LNCaP clone FGC (cell line): Measurements from ENCODE around the gene CNIH3.

ENCODE experiments used
- DNase-seq: peaks from one replicate; pipeline ENCODE4 v3.0.0-alpha.2; 2011; ENCODE audit warnings: low read depth
- H3K4me3 ChIP-seq: 2 replicates; pipeline ENCODE4 v1.5.1; 2011; ENCODE audit warnings: mild to moderate bottlenecking, low read depth, low read length, control low read depth
- TF ChIP-seq, protein P1 (sequence below): IDR thresholded peaks from 2 replicates; pipeline ENCODE4 v1.5.1; 2012; ENCODE audit warnings: mild to moderate bottlenecking; ENCODE audit not compliant: control insufficient read depth, insufficient read depth; ENCODE audit errors: extremely low read depth

Gene CNIH3

DNA sequence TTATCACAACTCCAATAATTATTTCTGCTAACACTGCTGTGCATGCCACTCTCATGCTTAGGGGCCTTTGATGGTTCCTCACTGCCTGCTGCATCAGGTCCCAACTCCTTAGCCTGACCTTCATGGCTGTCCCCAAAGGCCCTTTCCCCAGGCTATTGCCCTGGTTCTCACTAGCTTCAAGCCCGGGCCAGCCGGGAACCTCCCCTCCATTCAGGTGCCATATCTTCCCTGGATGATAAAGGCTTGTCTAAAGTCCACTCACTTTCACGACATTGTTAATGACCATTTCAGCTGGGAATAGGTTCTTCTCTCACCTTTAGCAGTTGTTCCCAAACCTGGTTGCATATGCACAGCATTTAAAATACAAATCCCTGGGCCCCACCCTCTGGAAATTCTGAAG lies 95.8 kb downstream of the CNIH3 start:
- TF ChIP-seq, protein P1, sequence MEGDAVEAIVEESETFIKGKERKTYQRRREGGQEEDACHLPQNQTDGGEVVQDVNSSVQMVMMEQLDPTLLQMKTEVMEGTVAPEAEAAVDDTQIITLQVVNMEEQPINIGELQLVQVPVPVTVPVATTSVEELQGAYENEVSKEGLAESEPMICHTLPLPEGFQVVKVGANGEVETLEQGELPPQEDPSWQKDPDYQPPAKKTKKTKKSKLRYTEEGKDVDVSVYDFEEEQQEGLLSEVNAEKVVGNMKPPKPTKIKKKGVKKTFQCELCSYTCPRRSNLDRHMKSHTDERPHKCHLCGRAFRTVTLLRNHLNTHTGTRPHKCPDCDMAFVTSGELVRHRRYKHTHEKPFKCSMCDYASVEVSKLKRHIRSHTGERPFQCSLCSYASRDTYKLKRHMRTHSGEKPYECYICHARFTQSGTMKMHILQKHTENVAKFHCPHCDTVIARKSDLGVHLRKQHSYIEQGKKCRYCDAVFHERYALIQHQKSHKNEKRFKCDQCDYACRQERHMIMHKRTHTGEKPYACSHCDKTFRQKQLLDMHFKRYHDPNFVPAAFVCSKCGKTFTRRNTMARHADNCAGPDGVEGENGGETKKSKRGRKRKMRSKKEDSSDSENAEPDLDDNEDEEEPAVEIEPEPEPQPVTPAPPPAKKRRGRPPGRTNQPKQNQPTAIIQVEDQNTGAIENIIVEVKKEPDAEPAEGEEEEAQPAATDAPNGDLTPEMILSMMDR = no peak
- no peak for DNase-seq
- no peak overlapping the region for H3K4me3 ChIP-seq

DNA sequence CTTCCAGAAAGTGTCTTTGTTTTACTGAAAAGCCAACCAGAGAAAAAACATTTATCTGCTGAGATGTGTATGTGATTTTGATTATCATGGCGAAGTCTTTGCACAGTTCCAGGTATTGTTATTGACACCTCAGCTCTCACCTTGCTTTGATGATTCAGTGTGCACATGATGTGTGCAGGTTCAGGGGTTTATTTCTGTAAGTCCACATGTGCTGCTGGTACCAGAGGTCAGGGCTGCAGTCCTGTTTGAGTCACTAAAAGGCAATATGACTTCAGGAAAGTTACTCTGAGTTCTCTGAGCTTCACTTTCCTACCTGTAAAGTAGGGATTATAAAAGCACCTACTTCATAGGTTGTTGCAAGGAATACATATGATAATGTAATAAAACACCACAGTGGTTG lies 97.1 kb downstream of the CNIH3 start:
- H3K4me3 ChIP-seq = no peak overlapping the region
- TF ChIP-seq, protein P1 = no peak

GRCh38 chr1:224714553-224714952 lies 98.4 kb downstream of the CNIH3 start:
- TF ChIP-seq, protein P1 = no peak
- no peak for DNase-seq
- no peak overlapping the region for H3K4me3 ChIP-seq

More for the DNA sequence above, 97.1 kb downstream of the CNIH3 start:
- no peak for DNase-seq

DNA sequence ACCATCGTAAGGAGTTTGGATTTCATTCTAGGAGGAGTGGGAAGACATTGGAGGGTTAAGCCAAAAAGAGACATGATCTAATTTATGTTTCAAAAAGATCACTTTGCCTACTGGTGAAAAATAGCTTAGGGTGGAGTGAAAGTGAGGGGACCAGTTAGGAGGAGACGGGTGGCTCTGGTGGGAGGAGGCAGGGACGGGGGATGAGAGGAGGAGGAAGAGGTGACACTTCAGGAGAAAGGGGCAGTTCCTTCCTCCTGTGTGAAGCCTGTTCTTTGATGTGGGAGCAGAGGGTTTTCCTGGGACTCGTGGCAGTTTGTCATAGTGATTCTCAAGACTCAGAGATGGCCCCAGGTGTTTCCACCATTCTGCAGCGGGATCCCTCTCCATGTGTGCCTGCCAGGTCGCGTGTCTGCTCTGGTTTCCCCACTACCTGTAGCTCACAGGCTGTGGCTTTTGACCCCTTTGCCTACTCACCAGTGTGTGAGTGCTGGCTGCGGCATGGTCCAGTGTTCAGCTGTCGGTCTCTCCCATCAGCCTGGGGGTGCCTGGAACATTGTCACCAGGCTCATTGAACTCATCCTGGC lies 102.4 kb downstream of the CNIH3 start:
- H3K4me3 ChIP-seq = no peak overlapping the region
- TF ChIP-seq, protein P1 = no peak
- DNase-seq = no peak

DNA sequence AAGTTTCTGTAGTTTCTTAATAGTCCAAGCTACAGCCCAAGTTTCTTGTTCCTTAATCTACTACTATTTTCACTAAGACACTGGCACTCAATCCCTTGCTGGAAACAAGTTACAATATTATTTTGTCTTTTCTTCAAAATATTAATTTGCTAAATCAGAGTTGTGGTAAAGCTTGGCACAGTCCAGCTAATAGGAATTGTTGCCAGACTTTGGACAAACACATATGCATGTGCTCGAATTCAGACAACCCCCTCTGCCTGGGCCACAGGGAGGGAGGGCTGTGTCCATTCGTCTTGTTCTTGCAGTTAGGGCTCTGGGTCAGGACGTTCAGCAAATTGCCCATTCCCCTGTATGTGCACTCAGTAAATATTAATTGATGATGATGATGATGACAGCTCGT lies 103.6 kb downstream of the CNIH3 start:
- no peak for DNase-seq
- no peak overlapping the region for H3K4me3 ChIP-seq
- TF ChIP-seq, protein P1 = no peak

- H3K4me3 ChIP-seq = no peak overlapping the region
- TF ChIP-seq, protein P1 = no peak
- no peak for DNase-seq
Observed at GRCh38 chr1:224720216-224720615, 104.1 kb downstream of the CNIH3 start.

DNA sequence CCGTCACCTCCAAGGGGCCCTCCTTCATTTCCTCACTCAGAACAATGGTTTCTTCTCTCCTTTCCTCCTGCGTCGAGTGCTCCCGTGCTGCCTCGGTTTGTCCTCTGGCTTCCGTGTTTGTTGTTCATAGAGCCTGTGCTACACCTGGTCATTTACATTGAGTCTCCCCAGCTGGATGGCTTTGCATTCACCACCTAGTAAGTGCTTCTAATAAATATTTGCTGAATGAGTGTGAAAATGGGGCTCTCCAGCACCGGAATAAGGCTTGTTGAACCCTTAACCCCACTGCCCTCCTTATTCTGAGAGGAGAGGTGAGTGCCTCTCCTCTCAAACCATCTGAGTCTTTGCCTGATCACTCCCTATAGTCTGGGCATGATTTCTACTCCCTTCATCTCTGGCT lies 104.9 kb downstream of the CNIH3 start:
- no peak for DNase-seq
- H3K4me3 ChIP-seq = no peak overlapping the region
- TF ChIP-seq, protein P1 = no peak
